ENCODE data around the gene FCER2.

Gene FCER2

GRCh38 chr19:7676376-7676775, 25.6 kb downstream of the FCER2 start:
- FAIRE-seq, result no peak

GRCh38 chr19:7674010-7675005, 27.6 kb downstream of the FCER2 start:
- no peak for FAIRE-seq

- no peak for FAIRE-seq
Observed at GRCh38 chr19:7672522-7672921, 29.4 kb downstream of the FCER2 start.

- no peak for FAIRE-seq
Observed at GRCh38 chr19:7670790-7671189, 31.1 kb downstream of the FCER2 start.

- no peak for FAIRE-seq
Observed at GRCh38 chr19:7670150-7670783, 31.7 kb downstream of the FCER2 start.

- FAIRE-seq, result no peak
Observed at GRCh38 chr19:7669641-7670040, 32.3 kb downstream of the FCER2 start.

- FAIRE-seq, result no peak
Observed at GRCh38 chr19:7668842-7669241, 33.1 kb downstream of the FCER2 start, which contains the start of gene RETN. Gene RETN (plus strand): TSS chr19:7669049. CDS start chr19:7669327, 278 bp downstream.

- no peak for FAIRE-seq
Observed at GRCh38 chr19:7665076-7665475, 36.9 kb downstream of the FCER2 start.

- no peak for FAIRE-seq
Observed at GRCh38 chr19:7663706-7664105, 38.2 kb downstream of the FCER2 start.

- FAIRE-seq, result no peak
Observed at GRCh38 chr19:7662657-7663056, 39.3 kb downstream of the FCER2 start.

- FAIRE-seq, result no peak
Observed at GRCh38 chr19:7661744-7662538, 40.0 kb downstream of the FCER2 start.

- FAIRE-seq, result no peak
Observed at GRCh38 chr19:7658219-7658686, 43.7 kb downstream of the FCER2 start.

- FAIRE-seq, result no peak
Observed at GRCh38 chr19:7657131-7657751, 44.7 kb downstream of the FCER2 start.

- FAIRE-seq, result no peak
Observed at GRCh38 chr19:7655581-7655980, 46.4 kb downstream of the FCER2 start.

GRCh38 chr19:7654401-7654800, 47.5 kb downstream of the FCER2 start:
- FAIRE-seq, result no peak

GRCh38 chr19:7652061-7652641, 49.8 kb downstream of the FCER2 start:
- FAIRE-seq, result peak; percentile 89

GRCh38 chr19:7650148-7650547, 51.8 kb downstream of the FCER2 start:
- no peak for FAIRE-seq

- no peak for FAIRE-seq
Observed at GRCh38 chr19:7648265-7649014, 53.5 kb downstream of the FCER2 start.

- no peak for FAIRE-seq
Observed at GRCh38 chr19:7647156-7647555, 54.8 kb downstream of the FCER2 start.

- no peak for FAIRE-seq
Observed at GRCh38 chr19:7646426-7646700, 55.6 kb downstream of the FCER2 start.

GRCh38 chr19:7645656-7646425, 56.1 kb downstream of the FCER2 start:
- no peak for FAIRE-seq

All from G401.6 (cell line).